ENCODE data around the gene GPR146. TPM values are rescaled to one million over a fixed set of nuclear protein-coding genes. Genes with fewer than 3 reads are reported as not detected.

GPR146 gene
- total RNA-seq, 1 experiment from 2014 or later, result 2.9 TPM

DNA sequence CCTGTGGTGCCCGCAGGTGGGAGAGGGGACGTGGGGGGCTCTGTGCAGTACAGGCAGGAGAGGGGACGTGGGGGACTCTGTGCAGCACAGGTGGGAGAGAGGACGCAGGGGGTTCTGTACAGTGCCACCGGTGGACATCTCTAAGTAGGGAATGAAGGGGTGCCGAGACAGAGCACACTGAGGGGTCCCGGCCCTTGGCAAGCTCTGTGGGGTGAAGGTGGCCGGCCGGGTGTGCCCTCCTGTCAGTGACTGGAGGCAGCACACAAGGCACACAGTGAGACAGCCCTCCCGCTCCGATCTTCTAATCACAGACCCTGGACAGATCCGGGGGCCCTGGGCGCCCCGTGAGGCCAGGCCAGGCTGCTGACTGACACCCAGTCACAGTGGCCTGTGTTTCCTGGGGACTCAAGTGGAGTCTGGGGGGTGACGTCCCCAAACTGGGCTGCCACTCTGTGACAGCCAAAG, 11.2 kb downstream of the GPR146 start:
- in situ Hi-C loops (cut with HindIII; ENCODE audit: low pct_unique_long_range_greater_than_20kb, low sequenced_read_pairs) (no loop called here), intact Hi-C loops (cut with micrococcal nuclease; ENCODE audit: unreplicated experiment) (no loop called here)
- no peak for DNase-seq (ENCODE audit: low read depth, low spot score)
- H3K4me3 ChIP-seq (ENCODE audit: low read depth in 2 of 2, low read length in 2 of 2), result no peak overlapping the region
- BruUV-seq (replicated peaks), result no TSS peak
- ATAC-seq, result no peak
- no peaks in the 10 kb centered on the region for H3K36me3 ChIP-seq (ENCODE audit: control insufficient read depth, insufficient read depth, low read length)
- H3K27me3 ChIP-seq (ENCODE audit: control insufficient read depth, insufficient read depth, low read length), result no peaks in the 10 kb centered on the region
- no peaks in the 10 kb centered on the region for H3K9me3 ChIP-seq (ENCODE audit: control insufficient read depth, insufficient read depth, low read depth, low read length)
- TF ChIP-seq, protein P1, sequence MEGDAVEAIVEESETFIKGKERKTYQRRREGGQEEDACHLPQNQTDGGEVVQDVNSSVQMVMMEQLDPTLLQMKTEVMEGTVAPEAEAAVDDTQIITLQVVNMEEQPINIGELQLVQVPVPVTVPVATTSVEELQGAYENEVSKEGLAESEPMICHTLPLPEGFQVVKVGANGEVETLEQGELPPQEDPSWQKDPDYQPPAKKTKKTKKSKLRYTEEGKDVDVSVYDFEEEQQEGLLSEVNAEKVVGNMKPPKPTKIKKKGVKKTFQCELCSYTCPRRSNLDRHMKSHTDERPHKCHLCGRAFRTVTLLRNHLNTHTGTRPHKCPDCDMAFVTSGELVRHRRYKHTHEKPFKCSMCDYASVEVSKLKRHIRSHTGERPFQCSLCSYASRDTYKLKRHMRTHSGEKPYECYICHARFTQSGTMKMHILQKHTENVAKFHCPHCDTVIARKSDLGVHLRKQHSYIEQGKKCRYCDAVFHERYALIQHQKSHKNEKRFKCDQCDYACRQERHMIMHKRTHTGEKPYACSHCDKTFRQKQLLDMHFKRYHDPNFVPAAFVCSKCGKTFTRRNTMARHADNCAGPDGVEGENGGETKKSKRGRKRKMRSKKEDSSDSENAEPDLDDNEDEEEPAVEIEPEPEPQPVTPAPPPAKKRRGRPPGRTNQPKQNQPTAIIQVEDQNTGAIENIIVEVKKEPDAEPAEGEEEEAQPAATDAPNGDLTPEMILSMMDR (IDR thresholded peaks at IDR 0.05), result no peak
- TF ChIP-seq, protein P2, sequence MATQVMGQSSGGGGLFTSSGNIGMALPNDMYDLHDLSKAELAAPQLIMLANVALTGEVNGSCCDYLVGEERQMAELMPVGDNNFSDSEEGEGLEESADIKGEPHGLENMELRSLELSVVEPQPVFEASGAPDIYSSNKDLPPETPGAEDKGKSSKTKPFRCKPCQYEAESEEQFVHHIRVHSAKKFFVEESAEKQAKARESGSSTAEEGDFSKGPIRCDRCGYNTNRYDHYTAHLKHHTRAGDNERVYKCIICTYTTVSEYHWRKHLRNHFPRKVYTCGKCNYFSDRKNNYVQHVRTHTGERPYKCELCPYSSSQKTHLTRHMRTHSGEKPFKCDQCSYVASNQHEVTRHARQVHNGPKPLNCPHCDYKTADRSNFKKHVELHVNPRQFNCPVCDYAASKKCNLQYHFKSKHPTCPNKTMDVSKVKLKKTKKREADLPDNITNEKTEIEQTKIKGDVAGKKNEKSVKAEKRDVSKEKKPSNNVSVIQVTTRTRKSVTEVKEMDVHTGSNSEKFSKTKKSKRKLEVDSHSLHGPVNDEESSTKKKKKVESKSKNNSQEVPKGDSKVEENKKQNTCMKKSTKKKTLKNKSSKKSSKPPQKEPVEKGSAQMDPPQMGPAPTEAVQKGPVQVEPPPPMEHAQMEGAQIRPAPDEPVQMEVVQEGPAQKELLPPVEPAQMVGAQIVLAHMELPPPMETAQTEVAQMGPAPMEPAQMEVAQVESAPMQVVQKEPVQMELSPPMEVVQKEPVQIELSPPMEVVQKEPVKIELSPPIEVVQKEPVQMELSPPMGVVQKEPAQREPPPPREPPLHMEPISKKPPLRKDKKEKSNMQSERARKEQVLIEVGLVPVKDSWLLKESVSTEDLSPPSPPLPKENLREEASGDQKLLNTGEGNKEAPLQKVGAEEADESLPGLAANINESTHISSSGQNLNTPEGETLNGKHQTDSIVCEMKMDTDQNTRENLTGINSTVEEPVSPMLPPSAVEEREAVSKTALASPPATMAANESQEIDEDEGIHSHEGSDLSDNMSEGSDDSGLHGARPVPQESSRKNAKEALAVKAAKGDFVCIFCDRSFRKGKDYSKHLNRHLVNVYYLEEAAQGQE (IDR thresholded peaks at IDR 0.05; ENCODE audit: insufficient read depth in 1 of 2, low read depth in 2 of 2, low read length in 1 of 2), result no peak
- no peak for TF ChIP-seq TCF7L2 (IDR thresholded peaks at IDR 0.05; ENCODE audit: low read depth, low read length)
- TF ChIP-seq SIN3A (IDR thresholded peaks at IDR 0.05; ENCODE audit: borderline replicate concordance, insufficient read depth, low read depth, low read length), result no peak
- TF ChIP-seq POLR2AphosphoS5 (IDR thresholded peaks at IDR 0.05; ENCODE audit: low read depth, low read length), result no peak
- H3K27ac ChIP-seq (ENCODE audit: low read length), result no peak overlapping the region
- peaks cover 6% of the 10 kb centered on the region; the same call in 1 of the 2 replicates for H3K4me1 ChIP-seq (ENCODE audit: control insufficient read depth, insufficient read depth, low read length)
- ChIA-PET POLR2A (no interaction called here), CTCF (no interaction called here)

DNA sequence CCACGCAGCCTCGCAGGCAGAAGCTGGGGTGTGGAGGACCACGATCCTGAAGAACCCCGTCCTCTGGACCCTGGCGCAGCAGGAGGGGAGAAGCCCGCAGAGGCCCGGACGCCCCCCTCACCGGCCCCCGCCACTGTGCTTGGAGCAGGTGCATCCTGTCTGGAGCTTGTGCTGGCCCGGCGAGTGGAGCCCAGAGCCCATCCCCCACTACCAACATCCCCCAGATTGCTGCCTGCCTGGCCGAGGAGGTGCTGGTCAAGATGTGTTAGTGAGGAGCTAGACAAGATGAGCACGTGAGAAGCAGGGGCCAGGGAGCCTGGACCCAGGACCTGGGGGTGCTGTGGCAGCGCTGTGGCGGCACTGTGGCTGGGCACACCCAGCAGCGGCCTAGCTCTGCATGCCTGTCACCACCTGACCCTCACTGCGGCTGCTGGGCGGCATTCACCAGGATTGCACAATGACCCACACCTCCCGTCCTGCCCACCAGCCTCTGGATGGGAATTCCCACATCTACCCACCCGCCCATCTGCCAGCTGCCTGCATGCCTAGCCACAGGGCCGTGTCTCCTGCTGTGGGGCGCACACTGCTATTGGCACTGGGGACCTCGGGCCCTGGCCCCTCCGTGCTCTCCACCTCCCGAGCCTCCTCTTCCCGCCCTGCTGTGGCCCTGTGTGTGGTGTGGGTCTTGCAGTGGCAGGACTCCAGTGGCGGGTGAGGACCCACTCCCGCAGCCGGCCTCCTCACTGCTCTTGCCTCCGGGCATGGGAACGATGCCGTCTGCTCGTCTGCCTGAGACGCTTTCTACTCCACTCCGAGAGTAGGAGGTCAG, 11.8 kb downstream of the GPR146 start:
- CTCF ChIA-PET, result no interaction called here
- H3K4me3 ChIP-seq (ENCODE audit: low read depth in 2 of 2, low read length in 2 of 2), result no peak overlapping the region
- H3K9me3 ChIP-seq (ENCODE audit: control insufficient read depth, insufficient read depth, low read depth, low read length), result no peaks in the 10 kb centered on the region
- TF ChIP-seq TCF7L2 (IDR thresholded peaks at IDR 0.05; ENCODE audit: low read depth, low read length) (no peak), SIN3A (IDR thresholded peaks at IDR 0.05; ENCODE audit: borderline replicate concordance, insufficient read depth, low read depth, low read length) (no peak), POLR2AphosphoS5 (IDR thresholded peaks at IDR 0.05; ENCODE audit: low read depth, low read length) (no peak)
- TF ChIP-seq, protein P1 (IDR thresholded peaks at IDR 0.05), result no peak
- TF ChIP-seq, protein P2 (IDR thresholded peaks at IDR 0.05; ENCODE audit: insufficient read depth in 1 of 2, low read depth in 2 of 2, low read length in 1 of 2), result no peak
- H3K4me1 ChIP-seq (ENCODE audit: control insufficient read depth, insufficient read depth, low read length), result peaks cover 7% of the 10 kb centered on the region; the same call in 1 of the 2 replicates
- no peak overlapping the region for H3K27ac ChIP-seq (ENCODE audit: low read length)
- no TSS peak for BruUV-seq (replicated peaks)
- in situ Hi-C loops (cut with HindIII; ENCODE audit: low pct_unique_long_range_greater_than_20kb, low sequenced_read_pairs), result no loop called here
- no peaks in the 10 kb centered on the region for H3K27me3 ChIP-seq (ENCODE audit: control insufficient read depth, insufficient read depth, low read length)
- no peaks in the 10 kb centered on the region for H3K36me3 ChIP-seq (ENCODE audit: control insufficient read depth, insufficient read depth, low read length)
- intact Hi-C loops (cut with micrococcal nuclease; ENCODE audit: unreplicated experiment), result no loop called here
- ATAC-seq, result no peak
- POLR2A ChIA-PET, result interaction anchor here (0.6 kb wide), 1 partner anchor 8 kb away, joined by 3 read pairs; no protein-coding TSS in a partner anchor
- no peak for DNase-seq (ENCODE audit: low read depth, low spot score)

Data from Panc1 (cell line).